ENCODE data around the gene SEC22B.
"Not testable (repeated sequence)": the region's sequence is repeated elsewhere in the genome, so short reads cannot be mapped to it uniquely, and the experiment has no call there.

DNA sequence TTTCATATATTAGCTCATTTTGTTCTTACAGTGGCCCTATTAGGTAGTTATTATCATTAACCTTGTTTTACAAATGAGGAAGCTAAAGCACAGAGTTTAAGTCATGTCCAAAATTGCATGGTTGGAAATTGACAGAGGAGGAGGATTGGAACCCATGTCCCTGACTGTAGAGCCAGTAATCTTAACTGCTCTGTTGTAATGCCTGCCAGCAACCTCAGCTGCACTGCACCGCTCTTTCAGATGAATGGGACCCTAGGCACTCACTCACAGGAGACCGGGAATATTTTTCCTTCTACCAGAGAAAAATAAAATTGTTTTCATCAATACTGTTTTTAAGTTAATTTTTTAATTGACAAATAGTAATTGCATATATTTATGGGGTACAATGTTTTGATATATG, 41.6 kb upstream of the SEC22B start:
- TF ChIP-seq, protein P1, sequence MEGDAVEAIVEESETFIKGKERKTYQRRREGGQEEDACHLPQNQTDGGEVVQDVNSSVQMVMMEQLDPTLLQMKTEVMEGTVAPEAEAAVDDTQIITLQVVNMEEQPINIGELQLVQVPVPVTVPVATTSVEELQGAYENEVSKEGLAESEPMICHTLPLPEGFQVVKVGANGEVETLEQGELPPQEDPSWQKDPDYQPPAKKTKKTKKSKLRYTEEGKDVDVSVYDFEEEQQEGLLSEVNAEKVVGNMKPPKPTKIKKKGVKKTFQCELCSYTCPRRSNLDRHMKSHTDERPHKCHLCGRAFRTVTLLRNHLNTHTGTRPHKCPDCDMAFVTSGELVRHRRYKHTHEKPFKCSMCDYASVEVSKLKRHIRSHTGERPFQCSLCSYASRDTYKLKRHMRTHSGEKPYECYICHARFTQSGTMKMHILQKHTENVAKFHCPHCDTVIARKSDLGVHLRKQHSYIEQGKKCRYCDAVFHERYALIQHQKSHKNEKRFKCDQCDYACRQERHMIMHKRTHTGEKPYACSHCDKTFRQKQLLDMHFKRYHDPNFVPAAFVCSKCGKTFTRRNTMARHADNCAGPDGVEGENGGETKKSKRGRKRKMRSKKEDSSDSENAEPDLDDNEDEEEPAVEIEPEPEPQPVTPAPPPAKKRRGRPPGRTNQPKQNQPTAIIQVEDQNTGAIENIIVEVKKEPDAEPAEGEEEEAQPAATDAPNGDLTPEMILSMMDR (conservative IDR thresholded peaks at IDR 0.05) = not testable (repeated sequence)
- not testable (repeated sequence) for TF ChIP-seq ZFX (IDR thresholded peaks at IDR 0.05)

Measured in C4-2B (cell line).